Calu3 (cell line): ENCODE data around the gene BCR. TPM values are rescaled to one million over a fixed set of nuclear protein-coding genes. Genes with fewer than 3 reads are reported as not detected.

Experiments
- BruUV-seq: library from RNA; stranded (reverse); fragments of 400-500 nt; replicated peaks from 2 replicates; lab custom pipeline; 2021; lab: Mats Ljungman, UMichigan
- CTCF ChIA-PET: fragments of 300-600 bp; sonication (Branson Sonifier 250); formaldehyde crosslinking; loops from one replicate; lab custom pipeline; 2022; ENCODE audit warnings: antibody characterized with exemption; lab: Charles Lee
- DNase-seq: peaks from one replicate; pipeline ENCODE4 v3.0.0; 2022
- H3K27ac Mint-ChIP-seq: one replicate; pipeline ENCODE4 v1.8.0; 2022; ENCODE audit warnings: mixed read lengths; ENCODE audit not compliant: unreplicated experiment
- H3K27me3 Mint-ChIP-seq: one replicate; pipeline ENCODE4 v1.8.0; 2022; ENCODE audit warnings: mixed read lengths; ENCODE audit not compliant: unreplicated experiment
- H3K36me3 Mint-ChIP-seq: one replicate; pipeline ENCODE4 v1.8.0; 2022; ENCODE audit warnings: mild to moderate bottlenecking, moderate library complexity, mixed read lengths; ENCODE audit not compliant: insufficient read depth, unreplicated experiment
- H3K4me1 Mint-ChIP-seq: one replicate; pipeline ENCODE4 v1.8.0; 2022; ENCODE audit warnings: mild to moderate bottlenecking, low read depth, mixed read lengths; ENCODE audit not compliant: unreplicated experiment
- H3K4me3 Mint-ChIP-seq: one replicate; pipeline ENCODE4 v1.8.0; 2022; ENCODE audit warnings: mild to moderate bottlenecking, low read depth, moderate library complexity, mixed read lengths; ENCODE audit not compliant: unreplicated experiment
- H3K9me3 Mint-ChIP-seq: one replicate; pipeline ENCODE4 v1.8.0; 2022; ENCODE audit warnings: low read depth, mixed read lengths; ENCODE audit not compliant: unreplicated experiment
- CTCF ChIP-seq: fragments of 200-600 bp; IDR thresholded peaks from one replicate; pipeline ENCODE4 v1.8.0; 2022; ENCODE audit warnings: antibody characterized with exemption; ENCODE audit not compliant: unreplicated experiment
- intact Hi-C: fragments of 100-400 bp; cut with micrococcal nuclease; formaldehyde crosslinking; loops from one replicate; pipeline ENCODE4 v1.10.0; 2022; ENCODE audit not compliant: unreplicated experiment
- total RNA-seq: library from RNA; stranded (reverse); gene quantifications from 2 replicates; pipeline ENCODE4 v1.2.3, GENCODE V29; 2022

BCR gene
- total RNA-seq, 1 experiment from 2014 or later: 83.6 TPM

- DNase-seq: no peak
- H3K27me3 Mint-ChIP-seq: no peaks in the 10 kb centered on the region
- no peak overlapping the region for H3K4me3 Mint-ChIP-seq
- no peak overlapping the region for H3K27ac Mint-ChIP-seq
- no peaks in the 10 kb centered on the region for H3K9me3 Mint-ChIP-seq
- TF ChIP-seq CTCF: no peak
- peaks cover 17% of the 10 kb centered on the region for H3K36me3 Mint-ChIP-seq
- H3K4me1 Mint-ChIP-seq: peaks cover 54% of the 10 kb centered on the region
- intact Hi-C loops: loop anchor here (10.0 kb wide), 1 partner anchor 58 kb away; the partner anchor contains the start of gene BCR
- BruUV-seq: no TSS peak
- CTCF ChIA-PET: interaction anchor here (0.7 kb wide), 1 partner anchor 287 kb away, joined by 4 read pairs; no protein-coding TSS in a partner anchor
Measured at GRCh38 chr22:23243006-23243573, 62.8 kb downstream of the BCR start.

GRCh38 chr22:23243859-23244689, 63.8 kb downstream of the BCR start:
- Mint-ChIP-seq H3K4me1 (peaks cover 61% of the 10 kb centered on the region), H3K4me3 (no peak overlapping the region)

GRCh38 chr22:23244690-23245044, 64.4 kb downstream of the BCR start:
- no peak overlapping the region for H3K4me3 Mint-ChIP-seq
- H3K36me3 Mint-ChIP-seq: peaks cover 16% of the 10 kb centered on the region
- CTCF ChIA-PET: interaction anchor here (0.8 kb wide), 1 partner anchor 64 kb away, joined by 4 read pairs; the partner anchor contains the start of gene BCR
- no peak for TF ChIP-seq CTCF
- no peak for DNase-seq
- no peaks in the 10 kb centered on the region for H3K27me3 Mint-ChIP-seq
- no TSS peak for BruUV-seq
- intact Hi-C loops: loop anchor here (10.0 kb wide), 1 partner anchor 60 kb away; the partner anchor contains the start of gene BCR
- H3K9me3 Mint-ChIP-seq: no peaks in the 10 kb centered on the region
- H3K27ac Mint-ChIP-seq: peak overlapping the region; percentile 56
- H3K4me1 Mint-ChIP-seq: peaks cover 67% of the 10 kb centered on the region

More at GRCh38 chr22:23243859-23244689, 63.8 kb downstream of the BCR start:
- CTCF ChIA-PET: interaction anchor here (0.8 kb wide), 1 partner anchor 64 kb away, joined by 4 read pairs; the partner anchor contains the start of gene BCR
- no peak for DNase-seq
- TF ChIP-seq CTCF: no peak
- no TSS peak for BruUV-seq
- H3K36me3 Mint-ChIP-seq: peaks cover 16% of the 10 kb centered on the region
- H3K27ac Mint-ChIP-seq: peak overlapping the region; percentile 56
- no peaks in the 10 kb centered on the region for H3K27me3 Mint-ChIP-seq
- intact Hi-C loops: loop anchor here (10.0 kb wide), 1 partner anchor 59 kb away; the partner anchor contains the start of gene BCR
- H3K9me3 Mint-ChIP-seq: no peaks in the 10 kb centered on the region

- Mint-ChIP-seq H3K4me1 (peaks cover 73% of the 10 kb centered on the region), H3K27me3 (no peaks in the 10 kb centered on the region), H3K36me3 (peaks cover 16% of the 10 kb centered on the region), H3K4me3 (no peak overlapping the region), H3K27ac (peak overlapping the region; percentile 25), H3K9me3 (no peaks in the 10 kb centered on the region)
- CTCF ChIA-PET: interaction anchor here (0.8 kb wide), 1 partner anchor 65 kb away, joined by 4 read pairs; the partner anchor contains the start of gene BCR
- no peak for TF ChIP-seq CTCF
- intact Hi-C loops: loop anchor here (10.0 kb wide), 1 partner anchor 60 kb away; the partner anchor contains the start of gene BCR
- no TSS peak for BruUV-seq
- DNase-seq: peak; percentile 13
Measured at GRCh38 chr22:23245045-23245798, 64.9 kb downstream of the BCR start.
